RCC 7860 (cell line): ENCODE data around the gene RAI1.

ENCODE experiments used
- DNase-seq: peaks from one replicate; pipeline ENCODE4 v3.0.0-alpha.2; 2015; ENCODE audit warnings: low spot score
- FAIRE-seq: peaks from 2 replicates; lab custom pipeline; 2012; peaks lifted over from hg19 to GRCh38; lab: Jason Lieb, UNC

Gene RAI1

DNA sequence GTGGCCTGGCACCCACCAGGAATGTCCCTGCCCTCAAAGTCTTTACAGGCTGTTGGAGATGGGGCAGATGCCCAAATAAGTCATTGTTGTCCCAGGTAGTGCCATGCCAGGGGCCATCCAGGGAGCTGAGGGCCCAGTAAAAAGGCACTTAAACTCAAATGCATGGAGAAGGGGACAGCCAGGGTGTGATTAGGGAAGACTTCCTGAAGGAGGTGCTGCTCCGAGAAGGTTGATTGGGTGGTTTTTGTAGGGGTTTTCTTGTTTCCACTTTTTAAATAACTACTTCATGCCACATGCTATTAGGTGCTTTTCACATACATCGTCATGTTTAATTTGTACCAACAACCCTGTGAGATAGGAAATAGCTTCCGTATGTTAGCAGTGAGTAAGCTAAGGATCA is 66.9 kb downstream of the RAI1 start:
- DNase-seq (no peak), FAIRE-seq (no peak)

DNA sequence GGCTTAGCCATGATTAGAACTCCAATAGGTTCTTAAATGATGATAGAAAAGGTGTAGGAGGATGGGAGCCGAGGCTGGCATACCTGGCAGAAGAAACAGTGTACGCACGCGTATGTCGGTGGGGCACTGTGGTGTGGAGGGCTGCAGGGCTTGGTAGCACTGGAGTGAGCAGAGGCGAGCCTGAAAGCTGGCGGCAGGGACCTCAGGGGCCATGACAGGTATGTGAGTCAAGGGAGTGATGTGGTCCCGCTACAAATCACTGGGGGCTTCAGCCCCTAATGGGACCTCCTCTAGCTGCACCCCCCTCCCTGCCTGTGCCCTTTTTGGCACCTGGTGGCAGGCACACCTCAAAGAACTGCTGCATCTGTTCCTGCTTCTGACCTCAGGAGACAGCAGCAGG is 67.3 kb downstream of the RAI1 start:
- FAIRE-seq (no peak), DNase-seq (no peak)

DNA sequence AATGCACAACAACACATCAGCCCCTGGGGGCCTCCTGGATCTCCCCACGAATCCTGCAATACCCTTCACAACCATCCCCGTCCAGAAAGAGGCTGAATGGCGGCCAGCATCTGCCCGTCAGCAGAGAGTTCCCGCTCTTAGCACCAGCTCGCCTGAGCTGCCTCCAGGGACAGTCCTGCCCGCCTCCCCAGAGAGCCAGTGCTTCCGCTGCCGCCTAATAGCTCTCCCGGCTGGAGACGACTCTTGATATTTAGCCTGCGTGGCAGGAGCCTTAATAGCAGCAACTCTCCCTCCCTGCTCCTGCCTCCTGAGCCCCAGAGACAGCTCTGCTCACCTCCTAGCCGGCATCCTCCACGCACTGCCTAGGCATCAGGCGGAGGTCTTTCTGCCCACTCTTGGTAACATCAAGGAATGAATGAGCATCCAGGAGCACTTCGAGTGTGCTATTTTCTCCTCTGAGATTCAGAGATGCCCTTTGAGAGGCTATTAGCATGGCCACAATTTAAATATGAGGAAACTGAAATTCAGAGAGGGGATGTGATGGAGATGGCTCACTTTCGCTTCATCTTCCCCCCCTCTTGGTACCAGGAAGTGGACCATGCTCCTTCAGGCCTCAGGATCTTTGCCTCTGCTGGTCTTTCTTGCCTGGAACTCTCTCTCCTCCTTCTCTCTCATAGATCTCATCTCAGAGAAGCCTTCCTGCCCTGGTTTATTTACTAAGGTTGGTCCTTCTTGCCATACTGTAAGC is 67.9 kb downstream of the RAI1 start:
- no peak for FAIRE-seq
- DNase-seq: no peak

DNA sequence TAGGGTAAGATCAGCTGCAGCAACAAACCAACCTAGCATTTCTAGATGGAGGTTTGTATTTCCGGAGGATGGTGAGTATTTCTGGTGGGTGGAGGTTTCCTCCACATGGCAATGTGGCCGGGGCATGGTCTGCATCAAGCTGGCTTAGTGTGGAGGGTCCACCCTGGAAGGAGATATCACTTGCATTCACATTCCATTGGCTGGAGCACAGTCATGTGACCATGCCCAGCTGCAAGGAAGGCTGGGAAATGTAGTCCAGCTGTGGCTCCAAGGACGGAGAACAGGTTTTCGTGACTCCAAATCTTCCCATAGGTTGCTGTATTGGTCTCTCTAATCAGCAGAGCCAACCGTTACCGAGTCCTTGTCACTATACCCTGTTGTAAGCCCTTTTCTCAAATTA is 68.7 kb downstream of the RAI1 start:
- FAIRE-seq (no peak), DNase-seq (no peak)

DNA sequence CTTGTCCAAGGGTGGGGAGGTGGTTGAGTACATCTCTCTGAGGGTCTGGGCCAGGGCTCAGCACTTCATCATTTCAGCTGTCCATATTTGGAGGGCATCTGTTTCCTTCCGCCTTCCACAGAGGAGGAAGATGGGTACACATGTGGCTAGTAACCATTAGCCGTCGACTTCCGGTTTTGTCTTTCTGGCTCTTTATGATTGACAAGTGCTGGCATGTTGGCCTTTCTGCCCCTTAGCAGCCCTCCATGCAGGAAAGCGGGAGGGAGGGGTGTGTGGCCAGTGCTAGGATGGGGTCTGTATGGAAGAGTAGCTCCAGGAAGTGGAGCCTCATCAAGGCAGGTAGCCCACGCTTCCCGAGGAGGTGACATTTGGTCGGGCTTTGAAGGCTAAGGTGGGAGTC is 69.6 kb downstream of the RAI1 start:
- FAIRE-seq (no peak), DNase-seq (no peak)

DNA sequence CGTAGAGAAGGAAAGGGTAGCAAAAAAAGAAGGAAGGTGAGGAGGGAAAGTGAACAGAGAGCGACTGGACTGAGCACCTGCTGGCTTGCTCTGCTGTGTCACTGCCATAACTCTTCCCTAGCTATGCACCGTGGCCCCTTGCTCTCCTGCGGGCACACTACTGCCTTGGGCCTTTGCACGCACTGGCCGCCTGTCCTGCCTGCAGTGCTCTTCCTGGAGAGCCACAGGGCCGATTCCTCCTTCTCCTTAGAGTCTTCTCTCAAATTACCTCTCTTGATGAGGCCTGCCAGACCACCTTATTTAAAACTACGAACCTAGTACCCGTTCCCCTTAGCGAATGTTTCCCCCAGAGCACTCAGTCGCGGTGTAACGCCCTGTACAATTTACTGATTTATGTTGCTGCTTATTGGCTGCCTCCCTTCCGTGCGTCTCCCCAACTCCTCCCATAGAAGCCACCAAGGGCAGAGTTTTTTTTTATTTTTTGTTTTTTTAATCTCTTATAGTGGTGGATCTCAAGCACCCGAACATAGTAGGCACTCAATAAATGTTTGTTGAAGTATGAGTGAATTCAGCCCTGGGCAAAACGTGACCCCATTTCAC is 70.3 kb downstream of the RAI1 start:
- DNase-seq (no peak), FAIRE-seq (no peak)

DNA sequence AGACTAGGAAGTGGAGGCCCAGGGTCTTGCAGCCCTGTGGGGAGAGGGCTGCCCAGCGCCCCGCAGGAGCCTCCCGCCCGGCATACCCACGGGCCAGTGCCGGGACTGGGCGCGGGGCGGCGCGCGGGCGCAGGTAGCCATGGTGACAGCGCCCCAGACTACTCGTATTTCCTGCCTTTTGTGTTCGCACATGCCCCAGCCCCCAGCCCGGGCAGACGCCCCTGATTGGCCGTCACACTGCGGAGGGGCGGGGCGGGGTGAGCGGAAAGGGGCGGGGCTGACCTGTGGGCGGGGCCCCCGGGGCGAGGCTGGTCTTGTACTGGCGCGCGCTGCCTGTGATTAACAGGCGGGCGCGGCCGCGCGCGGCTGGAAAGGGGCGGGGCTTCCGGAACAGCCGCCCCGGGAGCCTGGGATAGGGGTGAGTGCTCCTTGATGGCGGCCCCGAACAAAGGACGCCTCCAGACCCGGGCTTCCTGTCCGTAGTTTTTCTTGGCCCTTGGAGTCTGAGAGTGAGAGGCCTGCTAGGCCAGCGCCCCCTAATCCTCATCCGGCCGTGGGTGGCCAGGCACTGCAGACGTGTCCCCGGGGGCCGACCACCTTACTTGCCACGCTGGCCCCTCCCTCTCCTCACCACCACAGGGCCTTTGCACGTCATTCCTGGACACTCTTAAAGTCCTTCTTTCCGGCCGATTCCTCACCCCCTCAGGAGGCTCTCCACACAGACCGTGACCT is 71.0 kb downstream of the RAI1 start:
- DNase-seq (peak; percentile 82), FAIRE-seq (no peak)

DNA sequence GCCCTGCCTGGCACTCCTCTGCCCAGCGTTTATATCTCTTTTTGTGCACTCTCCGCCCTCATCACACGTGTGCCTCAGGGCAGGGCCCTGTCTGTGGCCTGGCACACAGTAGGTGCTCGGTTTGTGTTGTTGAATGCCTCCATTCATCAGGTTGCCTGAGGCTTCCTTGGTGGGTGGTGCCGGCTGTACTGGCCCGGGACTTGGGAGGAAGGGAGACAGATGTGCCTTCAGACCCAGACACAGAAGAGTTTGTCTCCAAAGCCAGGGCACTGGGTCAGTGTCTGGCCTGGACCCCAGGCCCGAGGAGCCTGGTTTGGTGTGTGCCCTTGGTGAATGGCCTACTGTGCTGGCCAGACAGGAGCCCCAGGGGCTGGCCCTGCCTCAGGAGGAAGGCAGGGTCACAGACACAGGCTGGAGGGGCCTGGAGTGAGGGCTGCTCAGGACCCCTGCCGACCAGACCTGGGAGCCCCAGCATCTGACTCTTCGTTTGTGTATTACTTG is 71.6 kb downstream of the RAI1 start:
- no peak for FAIRE-seq
- DNase-seq: no peak

DNA sequence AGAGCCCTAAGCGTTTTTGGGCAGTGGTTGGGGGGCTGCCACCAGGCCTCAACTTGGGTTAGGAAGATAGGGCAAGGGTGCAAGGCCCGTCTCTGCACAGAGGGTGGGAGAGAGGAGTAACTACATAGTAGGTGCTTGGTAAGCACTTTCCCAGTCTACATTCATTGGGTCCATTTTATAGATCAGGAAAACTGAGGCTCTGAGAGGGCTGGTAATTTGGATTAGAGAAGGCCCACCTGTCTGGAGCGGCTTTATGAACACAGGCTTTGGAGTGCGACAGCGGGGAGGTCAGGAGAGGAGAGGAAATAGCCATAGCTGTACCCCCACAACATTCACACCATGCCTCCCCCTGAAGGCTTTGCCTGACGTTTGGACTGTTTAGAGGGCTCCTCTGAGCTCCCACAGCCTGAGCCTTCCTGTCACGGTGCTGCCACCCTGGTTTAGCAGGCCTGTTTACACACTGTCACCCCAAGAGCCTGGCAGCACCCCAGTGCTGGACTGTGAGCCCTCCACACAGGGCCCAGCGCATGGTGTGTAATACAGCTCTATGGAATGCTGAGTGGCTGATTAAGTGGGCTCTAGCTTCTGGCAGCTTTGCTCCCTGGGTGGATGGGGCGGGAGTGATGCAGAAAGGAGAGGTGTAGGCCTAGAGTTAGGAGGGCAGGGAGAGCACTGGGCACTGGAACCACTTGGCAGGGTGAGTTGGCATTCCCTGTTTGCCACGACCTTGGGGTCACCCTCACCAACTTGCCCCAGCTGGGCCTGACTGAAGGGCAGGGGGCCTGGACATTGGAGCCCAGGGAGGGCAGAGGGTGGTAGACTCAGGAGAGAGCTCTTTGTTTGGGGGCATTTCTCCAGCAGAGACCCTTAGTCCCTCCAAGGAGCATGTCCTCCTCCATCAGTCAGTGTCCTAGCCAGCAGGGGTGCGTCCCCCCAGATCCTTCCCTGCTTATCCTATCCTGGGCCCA is 73.7 kb downstream of the RAI1 start:
- DNase-seq (no peak), FAIRE-seq (no peak)

DNA sequence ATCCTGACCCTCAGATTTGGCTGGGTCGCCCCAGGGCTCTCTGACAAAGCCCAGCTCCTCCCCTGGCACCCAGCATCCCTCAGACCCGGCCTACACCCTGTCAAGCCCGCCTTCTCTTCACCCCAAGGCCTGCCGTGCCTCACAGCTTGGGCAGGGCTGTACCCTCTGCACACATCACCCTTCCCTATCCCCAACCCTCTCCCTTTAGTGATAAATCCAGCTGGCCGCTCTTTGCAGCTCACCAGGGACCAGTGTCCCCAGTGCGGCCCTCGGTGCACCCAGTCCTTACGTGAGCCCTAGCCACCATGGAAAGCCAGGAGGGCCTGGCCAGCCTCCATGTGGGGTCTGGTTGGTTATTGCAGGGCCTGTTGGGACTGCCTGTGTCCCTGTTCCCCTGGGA is 74.5 kb downstream of the RAI1 start:
- FAIRE-seq (no peak), DNase-seq (no peak)

DNA sequence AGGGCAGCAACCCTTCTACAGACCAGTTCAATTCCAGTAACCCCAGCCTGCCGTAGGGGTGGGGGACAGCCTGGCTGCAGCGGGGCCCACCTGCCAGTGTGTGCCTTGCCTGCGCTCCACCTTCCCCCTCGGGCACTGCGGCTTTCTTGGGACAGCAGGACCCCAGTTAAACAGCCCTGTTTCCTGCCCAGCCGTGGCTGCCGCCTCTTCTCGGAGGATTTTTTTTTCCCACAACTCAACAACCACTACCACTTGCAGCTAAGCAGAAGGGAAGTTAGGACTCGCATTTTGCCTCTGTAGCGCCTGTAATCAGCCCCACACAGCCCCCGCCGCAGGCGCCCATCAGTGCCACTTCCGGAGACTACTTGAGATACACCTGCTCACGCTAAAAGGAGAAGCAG is 76.1 kb downstream of the RAI1 start:
- FAIRE-seq (no peak), DNase-seq (no peak)

DNA sequence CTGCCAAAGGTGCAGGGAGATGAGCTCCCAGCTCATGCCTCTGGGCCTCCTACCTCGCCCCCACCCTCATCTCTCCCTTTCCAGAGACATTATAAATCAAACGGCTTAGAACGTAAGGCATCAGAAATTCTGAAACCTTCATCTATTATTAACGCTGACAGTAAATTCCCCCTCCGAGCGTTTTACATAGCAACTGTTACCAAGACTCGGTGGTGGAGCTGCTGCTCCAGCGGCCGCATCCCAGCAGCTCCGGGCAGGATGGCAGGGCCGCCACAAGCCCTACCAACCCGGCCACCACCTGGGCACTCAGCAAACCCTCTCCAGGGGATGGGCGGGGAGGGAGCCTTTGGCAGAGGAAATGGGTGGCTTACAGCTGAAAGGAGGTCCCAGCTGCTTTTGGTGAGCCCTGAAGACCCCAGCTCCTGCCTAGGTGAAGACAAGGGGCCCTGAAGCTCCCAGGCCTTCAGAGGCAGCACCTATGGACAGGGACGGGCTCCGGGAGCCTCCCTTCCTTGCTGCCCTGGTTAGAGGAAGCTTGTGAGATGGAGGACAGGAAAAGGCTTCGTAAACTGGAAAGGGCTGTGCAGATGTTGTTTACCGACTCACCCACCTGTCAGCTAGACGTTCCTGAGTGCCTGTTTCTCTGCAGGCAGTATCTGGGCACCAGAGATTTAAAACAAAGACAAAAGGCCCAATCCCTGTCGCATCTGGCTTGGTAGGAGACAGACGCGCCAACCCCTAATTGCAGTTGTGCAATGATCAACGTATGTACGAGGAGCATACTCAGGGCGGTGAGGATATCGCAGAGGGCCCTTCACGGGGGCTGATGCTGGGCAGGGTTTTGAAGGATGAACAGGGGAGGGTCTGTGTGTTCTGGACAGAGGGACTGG is 76.9 kb downstream of the RAI1 start:
- no peak for FAIRE-seq
- DNase-seq: no peak

DNA sequence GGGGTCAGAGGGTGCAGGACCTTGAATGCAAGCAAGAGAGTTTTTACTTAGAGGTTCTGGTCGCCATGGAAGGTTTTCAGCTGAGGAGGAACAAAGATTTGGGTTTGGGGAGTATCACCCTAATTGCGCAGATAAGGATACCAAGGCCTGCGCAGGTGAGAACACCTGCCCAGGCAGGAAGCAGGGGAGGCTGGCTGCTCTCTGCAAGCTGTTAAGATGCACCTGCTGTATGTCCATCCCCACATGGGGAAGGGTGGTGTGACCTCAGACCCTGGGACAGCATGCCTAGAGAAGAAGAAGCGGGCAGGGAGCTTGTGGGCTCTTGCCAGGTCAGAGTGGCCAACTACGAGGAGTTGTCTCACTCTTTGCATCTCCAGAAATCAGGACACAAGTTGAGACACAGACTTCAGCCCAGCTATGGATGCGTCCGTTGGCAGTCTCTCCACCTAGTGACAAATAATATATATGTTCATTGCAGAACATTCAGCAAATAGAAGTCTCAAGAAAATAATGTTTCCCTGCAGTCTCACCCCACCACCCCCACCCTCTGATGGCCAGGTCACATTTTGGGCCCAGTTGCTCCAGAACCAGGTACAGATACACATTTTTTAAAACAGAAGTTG is 77.8 kb downstream of the RAI1 start:
- no peak for DNase-seq
- no peak for FAIRE-seq

DNA sequence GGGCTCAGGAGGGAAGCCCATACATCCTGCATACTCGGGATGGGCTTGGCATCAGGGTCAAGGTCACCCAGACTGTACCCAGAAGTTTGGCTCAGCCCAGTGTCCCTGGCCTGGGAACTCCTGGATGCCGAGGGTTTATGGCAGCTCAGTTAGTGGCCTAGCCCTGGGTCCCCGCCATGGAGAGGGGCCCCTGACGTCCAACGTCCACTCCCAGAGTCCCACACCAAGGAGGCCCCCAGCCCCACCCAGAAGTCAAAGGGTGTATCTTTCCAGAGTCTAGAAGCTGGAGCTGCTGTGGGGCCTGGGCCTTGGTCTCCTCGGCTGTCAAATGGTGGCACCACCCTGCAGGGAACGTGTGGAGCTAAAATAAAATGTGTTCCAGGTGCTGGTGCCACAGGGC is 79.1 kb downstream of the RAI1 start:
- DNase-seq (no peak), FAIRE-seq (no peak)

DNA sequence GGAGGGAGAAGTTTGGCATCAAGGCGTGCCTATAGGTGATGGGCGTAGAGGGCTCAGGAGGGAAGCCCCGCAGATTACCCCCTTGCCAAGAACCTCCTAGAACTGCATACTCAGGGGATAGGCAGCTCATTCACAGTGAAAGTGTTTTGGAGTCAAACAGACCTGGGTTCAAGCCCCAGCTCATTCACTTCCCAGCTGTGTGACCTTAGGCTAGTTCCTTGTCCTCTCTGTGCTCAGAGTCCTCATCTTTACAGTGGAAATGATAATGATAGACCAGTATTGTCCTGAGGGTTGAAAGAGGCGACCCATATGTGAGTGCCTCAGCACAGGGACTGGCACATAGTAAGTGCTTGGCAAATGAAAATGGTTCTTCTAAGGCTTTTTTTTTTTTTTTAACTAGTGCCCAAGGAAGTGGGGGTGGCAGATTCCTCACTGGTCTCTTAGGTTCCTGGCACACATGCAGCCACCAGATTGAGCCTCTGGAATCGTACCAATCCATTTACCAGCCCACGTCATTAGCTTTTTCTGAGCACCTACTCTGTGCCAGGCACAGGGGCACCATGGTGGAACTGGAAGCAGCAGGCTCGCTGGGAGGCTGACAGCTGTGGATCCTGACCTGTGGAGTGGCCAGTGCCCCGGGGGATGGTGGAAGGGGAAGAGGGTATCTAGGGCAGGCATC is 79.8 kb downstream of the RAI1 start:
- DNase-seq (no peak), FAIRE-seq (no peak)

DNA sequence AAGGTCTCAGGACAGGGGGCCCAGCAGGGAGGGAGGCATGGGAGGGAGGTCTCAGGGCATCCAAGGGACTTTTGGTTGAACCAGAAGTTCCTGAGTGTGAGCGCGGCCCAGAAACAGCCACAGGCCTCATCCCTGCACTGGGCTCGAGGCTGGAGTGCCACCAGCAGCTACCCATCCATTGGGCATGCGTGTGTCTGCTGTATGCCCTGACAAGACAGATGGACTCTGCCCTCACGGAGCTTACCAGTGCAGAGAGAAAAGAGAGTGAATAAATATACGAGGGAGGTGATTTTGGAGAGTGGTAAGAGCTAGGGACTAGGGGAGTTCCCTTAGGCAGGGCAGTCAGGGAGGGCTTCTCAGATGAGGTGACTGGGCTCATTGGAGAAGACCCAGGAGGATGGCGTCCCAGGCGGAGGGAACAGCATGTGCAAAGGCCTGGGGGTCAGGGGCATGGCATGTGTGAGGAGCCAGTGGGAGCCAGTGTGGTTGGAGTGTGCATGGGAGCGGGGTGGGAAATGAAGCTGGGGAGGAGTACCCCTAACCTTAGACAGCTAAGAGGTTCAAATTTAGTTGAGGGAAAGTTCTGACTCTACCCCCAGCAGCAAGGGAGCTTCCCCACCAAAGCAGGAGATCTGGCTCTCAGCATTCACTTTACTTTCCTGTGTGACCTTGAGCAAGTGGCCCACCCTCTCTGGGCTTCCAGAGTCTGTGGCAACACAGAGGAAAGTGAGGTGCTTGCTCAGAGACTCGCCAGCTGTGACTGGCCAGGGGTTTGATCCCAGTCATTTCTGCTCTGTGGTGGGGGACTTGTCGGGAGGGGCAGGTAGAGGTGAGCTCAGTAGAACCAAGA is 80.9 kb downstream of the RAI1 start:
- DNase-seq (no peak), FAIRE-seq (no peak)

DNA sequence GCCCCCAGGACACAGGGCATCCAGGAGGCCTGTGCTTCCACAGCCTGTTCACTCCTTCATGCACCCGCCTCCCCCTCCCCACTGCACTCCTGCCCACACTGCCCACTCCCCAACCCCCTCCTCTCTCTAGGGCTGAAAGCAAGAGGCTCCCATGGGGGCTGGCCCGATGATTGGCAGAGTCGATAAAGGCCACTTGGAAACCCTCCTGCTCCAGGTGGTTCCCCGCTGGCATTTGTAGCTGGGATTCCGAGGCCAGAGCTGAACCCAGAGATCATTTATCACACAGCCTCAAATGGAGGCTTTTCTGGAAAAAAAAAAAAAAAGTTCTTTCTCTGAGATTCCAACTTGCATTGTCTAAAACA is 81.5 kb downstream of the RAI1 start:
- FAIRE-seq (no peak), DNase-seq (no peak)

DNA sequence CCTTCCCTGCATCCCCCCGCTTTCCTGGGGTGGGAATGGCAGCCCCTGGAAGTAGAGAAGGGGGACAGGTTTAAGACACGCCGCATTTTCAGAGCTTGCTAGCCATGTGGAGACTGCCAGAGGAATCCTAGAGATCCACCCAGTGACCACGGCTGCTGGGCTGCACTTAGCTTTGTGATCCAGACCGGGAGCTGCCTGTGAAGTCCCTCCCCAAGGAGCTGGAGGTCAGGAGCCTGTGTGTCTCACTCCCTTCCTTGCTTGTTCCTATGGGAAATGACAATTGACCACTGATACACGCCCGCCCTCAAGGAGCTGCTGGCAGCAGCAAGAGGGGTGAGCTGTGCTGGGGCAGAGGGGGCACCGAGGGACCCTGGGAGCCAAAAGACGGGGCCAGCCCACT is 81.9 kb downstream of the RAI1 start:
- DNase-seq: no peak

More for the DNA sequence above, 81.9 kb downstream of the RAI1 start:
- no peak for FAIRE-seq
